Measurements from ENCODE around the gene SLC26A1.

DNA sequence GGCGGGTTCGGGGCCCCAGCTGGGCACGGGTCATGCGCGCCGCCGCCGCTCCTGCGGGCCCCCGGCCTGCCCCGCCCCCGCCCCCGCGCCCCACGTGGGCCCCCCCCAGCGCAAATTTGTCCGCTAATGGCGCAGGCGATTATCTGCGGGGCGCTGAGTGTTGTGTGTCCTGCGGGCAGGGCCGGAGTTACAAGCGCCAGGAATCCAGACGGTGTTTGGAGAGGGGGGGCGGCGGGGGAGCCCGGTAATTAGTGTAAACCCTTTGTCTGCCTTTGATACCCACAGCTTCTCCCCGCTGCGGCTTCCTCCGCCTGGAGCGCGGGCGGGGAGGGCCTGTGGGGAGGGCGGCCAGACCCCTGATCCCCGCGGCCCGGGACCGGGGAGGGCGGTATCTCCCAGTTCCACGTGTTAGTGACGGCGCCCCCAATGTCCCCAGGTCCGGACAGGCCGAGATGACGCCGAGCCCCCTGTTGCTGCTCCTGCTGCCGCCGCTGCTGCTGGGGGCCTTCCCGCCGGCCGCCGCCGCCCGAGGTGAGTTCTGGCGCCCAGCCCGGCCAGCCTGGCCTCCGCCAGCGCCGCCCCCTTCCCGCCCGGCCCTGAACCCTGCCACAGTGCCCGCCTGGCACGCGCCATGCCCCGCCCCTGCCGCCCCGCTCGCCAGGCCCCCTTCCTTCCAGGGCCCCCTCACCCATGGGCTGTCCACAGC, 19.0 kb upstream of the SLC26A1 start:
- TF ChIP-seq POLR2A (IDR thresholded peaks at IDR 0.05): no peak
- TF ChIP-seq, protein P1, sequence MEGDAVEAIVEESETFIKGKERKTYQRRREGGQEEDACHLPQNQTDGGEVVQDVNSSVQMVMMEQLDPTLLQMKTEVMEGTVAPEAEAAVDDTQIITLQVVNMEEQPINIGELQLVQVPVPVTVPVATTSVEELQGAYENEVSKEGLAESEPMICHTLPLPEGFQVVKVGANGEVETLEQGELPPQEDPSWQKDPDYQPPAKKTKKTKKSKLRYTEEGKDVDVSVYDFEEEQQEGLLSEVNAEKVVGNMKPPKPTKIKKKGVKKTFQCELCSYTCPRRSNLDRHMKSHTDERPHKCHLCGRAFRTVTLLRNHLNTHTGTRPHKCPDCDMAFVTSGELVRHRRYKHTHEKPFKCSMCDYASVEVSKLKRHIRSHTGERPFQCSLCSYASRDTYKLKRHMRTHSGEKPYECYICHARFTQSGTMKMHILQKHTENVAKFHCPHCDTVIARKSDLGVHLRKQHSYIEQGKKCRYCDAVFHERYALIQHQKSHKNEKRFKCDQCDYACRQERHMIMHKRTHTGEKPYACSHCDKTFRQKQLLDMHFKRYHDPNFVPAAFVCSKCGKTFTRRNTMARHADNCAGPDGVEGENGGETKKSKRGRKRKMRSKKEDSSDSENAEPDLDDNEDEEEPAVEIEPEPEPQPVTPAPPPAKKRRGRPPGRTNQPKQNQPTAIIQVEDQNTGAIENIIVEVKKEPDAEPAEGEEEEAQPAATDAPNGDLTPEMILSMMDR (IDR thresholded peaks at IDR 0.05): no peak

Data from lower leg skin (tissue), 3 donors.